GM19438 (cell line): ENCODE results near the gene PIAS4.
A peak's percentile ranks its signal among the peaks of the same experiment; 100 is the strongest.
"Not testable (repeated sequence)": the region's sequence is repeated elsewhere in the genome, so short reads cannot be mapped to it uniquely, and the experiment has no call there.

Experiments
- ATAC-seq: cut with Tn5 transposase; IDR thresholded peaks from one replicate; pipeline ENCODE4 v1.9.1; 2021; ENCODE audit warnings: low read depth; ENCODE audit not compliant: unreplicated experiment

The PIAS4 gene

GRCh38 chr19:3987619-3988371 is 19.7 kb upstream of the PIAS4 start:
- ATAC-seq = no peak

GRCh38 chr19:3990815-3991117 is 16.8 kb upstream of the PIAS4 start:
- ATAC-seq = no peak

GRCh38 chr19:3995607-3996006 is 11.9 kb upstream of the PIAS4 start:
- ATAC-seq = no peak

GRCh38 chr19:3998667-3999412 is 8.7 kb upstream of the PIAS4 start:
- ATAC-seq = not testable (repeated sequence)

GRCh38 chr19:4000798-4001197 is 6.7 kb upstream of the PIAS4 start:
- not testable (repeated sequence) for ATAC-seq

GRCh38 chr19:4005436-4005835 is 2.1 kb upstream of the PIAS4 start:
- ATAC-seq = not testable (repeated sequence)

- ATAC-seq = peak; percentile 6
These were observed 452 bp downstream of the PIAS4 start for GRCh38 chr19:4007836-4008539.

GRCh38 chr19:4009990-4010807 is 2.7 kb downstream of the PIAS4 start:
- ATAC-seq = no peak

- no peak for ATAC-seq
These were observed 3.2 kb downstream of the PIAS4 start for GRCh38 chr19:4010808-4011110.

- ATAC-seq = not testable (repeated sequence)
These were observed 3.9 kb downstream of the PIAS4 start for GRCh38 chr19:4011430-4011829.

- ATAC-seq = no peak
These were observed 4.8 kb downstream of the PIAS4 start for GRCh38 chr19:4012092-4012974.

GRCh38 chr19:4012975-4013634 is 5.6 kb downstream of the PIAS4 start:
- ATAC-seq = no peak

- ATAC-seq = no peak
These were observed 6.5 kb downstream of the PIAS4 start for GRCh38 chr19:4013886-4014540.

GRCh38 chr19:4014541-4015491 is 7.3 kb downstream of the PIAS4 start:
- no peak for ATAC-seq

- no peak for ATAC-seq
These were observed 8.3 kb downstream of the PIAS4 start for GRCh38 chr19:4015705-4016402.

GRCh38 chr19:4016486-4016885 is 8.9 kb downstream of the PIAS4 start:
- no peak for ATAC-seq
